Kidney (tissue), 14 donors: ENCODE results near the gene MMP11. TPM values are rescaled to one million over a fixed set of nuclear protein-coding genes. Genes with fewer than 3 reads are reported as not detected.

ENCODE experiments used
- DNase-seq, 5 donors: peaks; one replicate each; pipeline ENCODE4 v3.0.0-alpha.2; 2013 to 2020
- FAIRE-seq: peaks from 2 replicates; lab custom pipeline; 2012; peaks lifted over from hg19 to GRCh38; lab: Jason Lieb, UNC
- H3K27ac ChIP-seq, 2 donors: one replicate each; pipeline ENCODE4 v1.7.0; 2013; ENCODE audit warnings: low read depth in 2 of 2, low read length in 2 of 2, inconsistent platforms in 1 of 2
- H3K27me3 ChIP-seq: one replicate; pipeline ENCODE4 v1.7.1; 2013; ENCODE audit warnings: low read length, inconsistent platforms; ENCODE audit not compliant: control insufficient read depth, insufficient read depth
- H3K36me3 ChIP-seq, 3 donors: one replicate each; pipeline versions ENCODE4 v1.7.0 to v1.7.1; 2013; ENCODE audit warnings: low read length in 3 of 3, control low read depth in 1 of 3, inconsistent platforms in 1 of 3; ENCODE audit not compliant: insufficient read depth in 3 of 3, control insufficient read depth in 2 of 3
- H3K4me1 ChIP-seq, 3 donors: one replicate each; pipeline versions ENCODE4 v1.7.0 to v1.7.1; 2013; ENCODE audit warnings: low read length in 3 of 3, inconsistent platforms in 1 of 3, low read depth in 1 of 3; ENCODE audit not compliant: control insufficient read depth in 2 of 3, insufficient read depth in 2 of 3
- H3K4me3 ChIP-seq, 3 donors: one replicate each; pipeline versions ENCODE4 v1.7.0 to v1.8.1; 2013; ENCODE audit warnings: low read length in 3 of 3, control low read depth in 1 of 3, inconsistent platforms in 1 of 3
- H3K9ac ChIP-seq, 3 donors: one replicate each; pipeline versions ENCODE4 v1.7.0 to v1.7.1; 2013; ENCODE audit warnings: low read length in 3 of 3, control low read depth in 1 of 3, inconsistent platforms in 1 of 3
- H3K9me3 ChIP-seq, 3 donors: one replicate each; pipeline versions ENCODE4 v1.7.0 to v1.7.1; 2013; ENCODE audit warnings: low read length in 3 of 3, control low read depth in 1 of 3, inconsistent platforms in 1 of 3; ENCODE audit not compliant: control insufficient read depth in 2 of 3, insufficient read depth in 1 of 3
- CTCF ChIP-seq: IDR thresholded peaks from 3 replicates; pipeline ENCODE4 v1.5.1; 2012; ENCODE audit warnings: mild to moderate bottlenecking, moderate library complexity, borderline replicate concordance; ENCODE audit not compliant: insufficient read depth; ENCODE audit errors: extremely low read depth
- intact Hi-C: fragments of 100-400 bp; cut with DNase I; formaldehyde crosslinking; loops from one replicate; pipeline ENCODE4 v1.11.1; 2022
- polyA plus RNA-seq: library from polyadenylated mRNA; stranded (reverse); fragments of 350-450 nt; fragmentation: Illumina TruSeq; extraction: RNeasy Lipid Tissue Mini Kit (QIAGEN cat#74804); gene quantifications from one replicate; pipeline ENCODE4 v1.2.3, GENCODE V29; 2014; ENCODE audit warnings: low read depth, low replicate concordance; ENCODE audit not compliant: insufficient read depth
- total RNA-seq: library from RNA; stranded (reverse); fragmentation: NEBNext Ultra II Directional; extraction: Animal tissue kit (Norgen Biotek cat#: 25700); gene quantifications from one replicate; pipeline ENCODE4 v1.2.1, GENCODE V29; 2021
- donor health status: control.
- donor health status: control.
- donor health status: control.
- donor health status: control.
- donor health status: control.
- donor health status: DM: yes; HTN: yes; CAD: no.
- donor health status: Normal renal cell carcinoma (clear cell type).

The MMP11 gene
- total and polyA plus RNA-seq, 2 donors from 2014 or later = 2.7 to 4.4 TPM

GRCh38 chr22:23796461-23796860 lies 23.8 kb downstream of the MMP11 start:
- no peak for FAIRE-seq
- intact Hi-C loops = no loop called here

GRCh38 chr22:23800297-23801237 lies 27.9 kb downstream of the MMP11 start:
- H3K4me3 ChIP-seq = no peak overlapping the region
- H3K27ac ChIP-seq = no peak overlapping the region
- TF ChIP-seq CTCF = no peak
- no peaks in the 10 kb centered on the region for H3K9me3 ChIP-seq
- DNase-seq = peak in 1 of 5 donors; percentile 52
- intact Hi-C loops = no loop called here
- H3K27me3 ChIP-seq = no peaks in the 10 kb centered on the region
- no peak for FAIRE-seq
- H3K9ac ChIP-seq = no peak overlapping the region
- H3K4me1 ChIP-seq = no peaks in the 10 kb centered on the region
- peaks cover 2 to 54% (median 33%) of the 10 kb centered on the region in 3 donors for H3K36me3 ChIP-seq

More at GRCh38 chr22:23796461-23796860, 23.8 kb downstream of the MMP11 start:
- Histone ChIP-seq H3K36me3 (peaks cover 0 to 33% (median 24%) of the 10 kb centered on the region in 3 donors), H3K4me3 (no peak overlapping the region), H3K9me3 (no peaks in the 10 kb centered on the region), H3K4me1 (peaks cover 0 to under 1% (median 0%) of the 10 kb centered on the region in 3 donors), H3K27ac (no peak overlapping the region), H3K27me3 (no peaks in the 10 kb centered on the region), H3K9ac (no peak overlapping the region)
- peak in 1 of 5 donors; percentile 6 for DNase-seq
- no peak for TF ChIP-seq CTCF

GRCh38 chr22:23801238-23801821 lies 28.7 kb downstream of the MMP11 start:
- H3K4me3 ChIP-seq = no peak overlapping the region
- intact Hi-C loops = no loop called here
- no peak for TF ChIP-seq CTCF

More at GRCh38 chr22:23801238-23801821, 28.7 kb downstream of the MMP11 start:
- Histone ChIP-seq H3K27me3 (no peaks in the 10 kb centered on the region), H3K27ac (no peak overlapping the region), H3K9ac (no peak overlapping the region), H3K36me3 (peaks cover 7 to 58% (median 34%) of the 10 kb centered on the region in 3 donors), H3K9me3 (no peaks in the 10 kb centered on the region), H3K4me1 (no peaks in the 10 kb centered on the region)
- FAIRE-seq (no peak), DNase-seq (peak in 1 of 5 donors; percentile 30)
